Upper lobe of right lung (tissue), 1 donor: ENCODE measurements around the gene EIF5B. TPM values are rescaled to one million over a fixed set of nuclear protein-coding genes. Genes with fewer than 3 reads are reported as not detected.
A peak's percentile ranks its signal among the peaks of the same experiment; 100 is the strongest.

Source experiments
- ATAC-seq: fragments of 200-7000 bp; cut with Tn5 transposase; one replicate; pipeline ENCODE4 v1.9.1; 2020; ENCODE audit warnings: mild to moderate bottlenecking, moderate library complexity
- DNase-seq: peaks from one replicate; pipeline ENCODE4 v3.0.0-alpha.2; 2020
- H3K27ac ChIP-seq: fragments of 200-600 bp; one replicate; pipeline ENCODE4 v1.8.0; 2022
- H3K27me3 ChIP-seq: fragments of 200-600 bp; one replicate; pipeline ENCODE4 v1.8.0; 2022; ENCODE audit warnings: mild to moderate bottlenecking
- H3K36me3 ChIP-seq: fragments of 200-600 bp; one replicate; pipeline ENCODE4 v1.8.0; 2022
- H3K4me1 ChIP-seq: fragments of 200-600 bp; one replicate; pipeline ENCODE4 v1.8.0; 2022
- H3K4me3 ChIP-seq: fragments of 200-600 bp; one replicate; pipeline ENCODE4 v1.8.0; 2022; ENCODE audit warnings: mild to moderate bottlenecking
- H3K9me3 ChIP-seq: fragments of 200-600 bp; one replicate; pipeline ENCODE4 v1.8.0; 2022
- CTCF ChIP-seq: fragments of 200-600 bp; IDR thresholded peaks from one replicate; pipeline ENCODE4 v1.8.0; 2022; ENCODE audit warnings: antibody characterized with exemption
- intact Hi-C: fragments of 100-400 bp; cut with DNase I; formaldehyde crosslinking; loops from one replicate; pipeline ENCODE4 v1.11.0; 2022
- total RNA-seq: library from RNA; stranded (reverse); fragmentation: NEBNext Ultra II Directional; extraction: Animal tissue kit (Norgen Biotek cat#: 25700); gene quantifications from one replicate; pipeline ENCODE4 v1.2.1, GENCODE V29; 2021
- donor health status: DM: no; HTN: yes; CAD: no; lungs with severe emphysema.

Gene EIF5B
- total RNA-seq, 1 donor from 2014 or later = 30.4 TPM

DNA sequence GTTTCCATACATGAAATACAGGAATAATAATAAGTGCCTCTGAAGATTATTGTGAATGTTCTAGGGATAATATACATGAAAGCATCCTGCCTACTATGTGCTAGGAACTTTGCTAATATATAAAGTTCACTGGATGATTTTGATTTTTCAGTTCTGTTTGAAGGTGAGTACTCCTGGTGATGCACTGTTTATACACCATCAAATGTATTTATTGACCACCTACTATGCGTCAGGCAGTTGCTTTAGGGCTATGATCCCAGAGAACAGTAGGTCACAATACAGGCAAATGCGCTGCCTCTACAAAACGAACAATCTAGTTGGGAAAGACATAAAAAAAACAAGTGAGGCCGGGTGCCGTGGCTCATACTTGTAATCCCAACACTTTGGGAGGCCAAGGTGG lies 11.8 kb upstream of the EIF5B start:
- DNase-seq (no peak), ATAC-seq (no peak)
- intact Hi-C loops = no loop called here
- Histone ChIP-seq H3K27ac (no peak overlapping the region), H3K4me1 (no peaks in the 10 kb centered on the region), H3K27me3 (no peaks in the 10 kb centered on the region), H3K9me3 (no peaks in the 10 kb centered on the region), H3K36me3 (peaks cover 90% of the 10 kb centered on the region), H3K4me3 (no peak overlapping the region)
- no peak for TF ChIP-seq CTCF

GRCh38 chr2:99335911-99336803 lies 1.0 kb upstream of the EIF5B start, which contains the start of gene TXNDC9:
Gene TXNDC9, minus strand, starts transcription at chr2:99336333. Its CDS starts 3,123 bp downstream, at chr2:99333210.
- Histone ChIP-seq H3K9me3 (no peaks in the 10 kb centered on the region), H3K4me3 (peak within 1 kb of the TSS; percentile 90), H3K27ac (peak within 1 kb of the TSS; percentile 94), H3K4me1 (peaks cover 25% of the 10 kb centered on the region), H3K36me3 (peaks cover 19% of the 10 kb centered on the region), H3K27me3 (no peaks in the 10 kb centered on the region)
- ATAC-seq (peak; percentile 95), DNase-seq (peak; percentile 99)
- intact Hi-C loops = no loop called here
- TF ChIP-seq CTCF = no peak

- no peaks in the 10 kb centered on the region for H3K27me3 ChIP-seq
- TF ChIP-seq CTCF = no peak
- H3K27ac ChIP-seq = peak overlapping the region; percentile 94
- intact Hi-C loops = no loop called here
- H3K9me3 ChIP-seq = no peaks in the 10 kb centered on the region
- H3K4me1 ChIP-seq = peaks cover 25% of the 10 kb centered on the region
- peaks cover 13% of the 10 kb centered on the region for H3K36me3 ChIP-seq
- peak overlapping the region; percentile 90 for H3K4me3 ChIP-seq
- DNase-seq = no peak
- ATAC-seq = no peak
Measured at GRCh38 chr2:99336804-99337112, 431 bp upstream of the EIF5B start.

GRCh38 chr2:99338029-99338585 lies 918 bp downstream of the EIF5B start:
- no peak for ATAC-seq
- H3K9me3 ChIP-seq = no peaks in the 10 kb centered on the region
- H3K27me3 ChIP-seq = no peaks in the 10 kb centered on the region
- H3K4me1 ChIP-seq = peaks cover 25% of the 10 kb centered on the region
- DNase-seq = no peak
- H3K36me3 ChIP-seq = no peaks in the 10 kb centered on the region
- no peak for TF ChIP-seq CTCF
- peak overlapping the region; percentile 94 for H3K27ac ChIP-seq
- intact Hi-C loops = no loop called here
- H3K4me3 ChIP-seq = peak overlapping the region; percentile 90

DNA sequence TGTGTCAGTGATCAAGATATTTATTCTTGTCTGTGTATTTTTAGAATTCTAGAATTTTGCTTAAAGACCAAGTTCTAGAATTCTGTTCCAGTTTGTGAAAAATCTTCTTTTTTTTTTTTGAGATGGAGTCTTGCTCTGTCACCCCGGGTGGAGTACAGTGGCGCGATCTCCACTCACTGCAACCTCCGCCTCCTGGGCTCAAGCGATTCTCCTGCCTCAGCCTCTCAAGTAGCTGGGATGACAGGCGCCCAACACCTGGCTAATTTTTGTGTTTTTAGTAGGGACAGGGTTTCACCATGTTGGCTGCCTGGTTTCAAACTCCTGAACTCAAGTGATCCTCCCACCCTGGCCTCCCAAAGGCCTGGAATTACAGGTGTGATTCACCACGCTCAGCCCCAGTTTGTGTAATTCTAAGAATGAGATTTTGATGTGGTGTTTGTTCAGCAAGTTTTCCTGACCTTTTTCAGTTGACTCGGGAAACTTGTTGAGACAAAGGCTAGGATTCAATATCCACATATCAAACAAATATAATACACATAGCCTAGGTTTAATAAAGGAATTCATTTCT lies 3.6 kb downstream of the EIF5B start:
- peaks cover 8% of the 10 kb centered on the region for H3K4me1 ChIP-seq
- H3K27me3 ChIP-seq = no peaks in the 10 kb centered on the region
- DNase-seq (no peak), ATAC-seq (no peak)
- H3K36me3 ChIP-seq = no peaks in the 10 kb centered on the region
- no peak overlapping the region for H3K27ac ChIP-seq
- intact Hi-C loops = no loop called here
- H3K4me3 ChIP-seq = no peak overlapping the region
- H3K9me3 ChIP-seq = no peaks in the 10 kb centered on the region
- TF ChIP-seq CTCF = no peak
